Measurements from ENCODE around the gene PRKN. TPM values are rescaled to one million over a fixed set of nuclear protein-coding genes. Genes with fewer than 3 reads are reported as not detected.
"Not testable (repeated sequence)": the region's sequence is repeated elsewhere in the genome, so short reads cannot be mapped to it uniquely, and the experiment has no call there.

PRKN gene
- total and polyA plus RNA-seq, 5 donors from 2014 or later, result 0.24 to 3.7 (median 2.5) TPM

DNA sequence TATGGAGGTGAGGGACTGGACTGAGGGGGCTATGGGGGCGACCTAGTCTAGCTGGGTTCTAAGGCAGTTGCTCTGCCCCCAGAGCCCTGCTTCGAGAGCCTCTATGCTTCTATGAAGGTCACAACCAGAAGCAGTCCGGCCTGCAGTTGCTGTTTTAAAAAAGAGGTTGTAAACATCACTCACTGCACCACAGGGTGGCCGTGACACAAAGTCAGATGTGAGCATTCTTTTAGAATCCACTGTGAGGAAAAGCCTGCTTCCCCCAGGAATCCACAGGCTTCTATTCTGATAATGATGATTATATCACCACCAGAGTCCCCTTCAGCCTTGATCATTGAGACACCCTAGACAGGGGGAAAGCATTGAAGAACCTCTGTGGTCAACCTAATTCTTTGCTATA, 1224.0 kb downstream of the PRKN start:
- ATAC-seq (ENCODE audit: low read depth in 2 of 2) (no peak), DNase-seq (no peak)
- Histone ChIP-seq H3K4me3 (ENCODE audit: low read depth, low read length) (no peak overlapping the region), H3K27me3 (ENCODE audit: control insufficient read depth, insufficient read depth, low read length) (no peaks in the 10 kb centered on the region), H3K4me1 (ENCODE audit: control insufficient read depth, insufficient read depth, low read length, poor library complexity, severe bottlenecking) (no peaks in the 10 kb centered on the region), H3K36me3 (ENCODE audit: control insufficient read depth, insufficient read depth, low read length) (no peaks in the 10 kb centered on the region), H3K27ac (ENCODE audit: insufficient read depth, low read length, poor library complexity, severe bottlenecking) (no peak overlapping the region), H3K9me3 (ENCODE audit: control insufficient read depth in 2 of 2, low read length in 2 of 2) (no peaks in the 10 kb centered on the region)
- Mint-ChIP-seq H3K36me3 (no peaks in the 10 kb centered on the region), H3K9me3 (peaks cover 0 to 9% (median 3%) of the 10 kb centered on the region in 7 donors), H3K27ac (no peak overlapping the region), H3K27me3 (peaks cover 5% of the 10 kb centered on the region), H3K4me1 (no peaks in the 10 kb centered on the region), H3K4me3 (no peak overlapping the region)

DNA sequence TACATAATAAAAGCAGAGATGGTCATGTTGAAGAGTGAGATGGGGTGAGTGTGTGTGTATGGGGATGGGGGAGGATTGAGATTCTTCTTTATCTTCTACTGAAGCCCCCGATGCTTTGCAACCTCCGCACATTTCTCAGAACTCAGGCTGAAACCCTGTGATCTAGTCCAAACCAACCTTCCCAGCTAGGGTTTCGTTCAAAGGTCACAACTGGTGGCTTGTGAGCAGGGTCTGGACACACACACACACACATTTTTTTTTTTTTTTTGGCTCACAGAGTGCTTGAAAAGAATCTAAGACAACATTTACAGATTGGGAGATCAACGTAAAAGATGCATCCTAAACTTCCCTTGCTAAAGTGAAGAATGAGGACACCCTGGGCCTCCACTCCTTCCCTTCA, 1228.7 kb downstream of the PRKN start:
- DNase-seq, result no peak
- H3K4me3 ChIP-seq (ENCODE audit: low read depth, low read length), result no peak overlapping the region
- peaks cover 0 to 11% (median 1%) of the 10 kb centered on the region in 7 donors for H3K9me3 Mint-ChIP-seq
- no peaks in the 10 kb centered on the region for H3K4me1 ChIP-seq (ENCODE audit: control insufficient read depth, insufficient read depth, low read length, poor library complexity, severe bottlenecking)
- no peaks in the 10 kb centered on the region for H3K36me3 ChIP-seq (ENCODE audit: control insufficient read depth, insufficient read depth, low read length)
- H3K27me3 Mint-ChIP-seq, result no peaks in the 10 kb centered on the region
- ATAC-seq (ENCODE audit: low read depth in 2 of 2), result no peak
- H3K27me3 ChIP-seq (ENCODE audit: control insufficient read depth, insufficient read depth, low read length), result no peaks in the 10 kb centered on the region
- no peaks in the 10 kb centered on the region for H3K9me3 ChIP-seq (ENCODE audit: control insufficient read depth in 2 of 2, low read length in 2 of 2)
- no peak overlapping the region for H3K27ac Mint-ChIP-seq
- no peak overlapping the region for H3K27ac ChIP-seq (ENCODE audit: insufficient read depth, low read length, poor library complexity, severe bottlenecking)
- peak overlapping the region in 1 of 4 donors; percentile 13 for H3K4me3 Mint-ChIP-seq
- H3K36me3 Mint-ChIP-seq, result no peaks in the 10 kb centered on the region
- no peaks in the 10 kb centered on the region for H3K4me1 Mint-ChIP-seq

DNA sequence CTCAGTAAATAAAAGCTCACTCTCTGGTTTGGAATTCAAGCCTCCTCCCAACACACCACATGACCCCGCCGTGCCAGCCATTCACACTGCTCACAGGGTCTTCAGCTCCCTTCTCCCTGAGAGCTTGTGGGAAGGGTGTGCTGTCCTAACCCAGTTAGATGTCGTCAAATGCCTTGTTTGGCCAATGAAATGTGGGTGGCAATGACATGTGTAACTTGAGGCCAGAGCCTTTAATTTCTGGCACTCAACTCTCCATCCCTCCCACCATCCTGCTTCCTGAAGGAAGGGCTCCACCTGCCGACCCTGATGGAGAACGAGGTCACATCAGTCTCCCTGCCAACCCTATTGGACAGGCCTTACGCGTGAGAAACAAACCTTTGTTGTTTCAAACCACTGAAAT, 1229.2 kb downstream of the PRKN start:
- Mint-ChIP-seq H3K4me1 (no peaks in the 10 kb centered on the region), H3K36me3 (no peaks in the 10 kb centered on the region), H3K9me3 (peaks cover 0 to 11% (median 1%) of the 10 kb centered on the region in 7 donors), H3K4me3 (peak overlapping the region in 1 of 4 donors; percentile 13), H3K27me3 (no peaks in the 10 kb centered on the region), H3K27ac (no peak overlapping the region)
- no peaks in the 10 kb centered on the region for H3K9me3 ChIP-seq (ENCODE audit: control insufficient read depth in 2 of 2, low read length in 2 of 2)
- no peaks in the 10 kb centered on the region for H3K36me3 ChIP-seq (ENCODE audit: control insufficient read depth, insufficient read depth, low read length)
- no peak overlapping the region for H3K4me3 ChIP-seq (ENCODE audit: low read depth, low read length)
- no peaks in the 10 kb centered on the region for H3K27me3 ChIP-seq (ENCODE audit: control insufficient read depth, insufficient read depth, low read length)
- DNase-seq, result no peak
- ATAC-seq (ENCODE audit: low read depth in 2 of 2), result no peak
- no peaks in the 10 kb centered on the region for H3K4me1 ChIP-seq (ENCODE audit: control insufficient read depth, insufficient read depth, low read length, poor library complexity, severe bottlenecking)
- no peak overlapping the region for H3K27ac ChIP-seq (ENCODE audit: insufficient read depth, low read length, poor library complexity, severe bottlenecking)

DNA sequence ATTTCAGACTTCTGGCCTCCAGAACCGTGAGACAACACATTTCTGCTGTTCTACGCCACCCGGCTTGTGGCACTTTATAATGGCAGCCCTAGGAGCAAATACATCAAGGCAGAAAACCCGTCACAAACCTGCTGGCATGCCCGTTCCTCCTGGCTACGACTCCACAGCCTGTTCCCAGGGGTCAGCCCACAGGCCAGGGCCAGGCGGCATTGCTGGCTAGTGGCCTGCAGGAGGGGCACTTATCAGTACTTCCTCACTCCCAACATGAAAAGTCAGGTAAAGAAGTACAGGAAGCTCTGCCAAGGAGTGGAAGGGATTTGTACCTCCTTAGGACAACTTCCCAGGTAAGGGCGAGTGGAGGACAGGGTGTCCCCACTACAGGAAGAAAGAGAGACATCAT, 1230.6 kb downstream of the PRKN start:
- H3K27ac ChIP-seq (ENCODE audit: insufficient read depth, low read length, poor library complexity, severe bottlenecking), result no peak overlapping the region
- no peak overlapping the region for H3K27ac Mint-ChIP-seq
- no peaks in the 10 kb centered on the region for H3K36me3 Mint-ChIP-seq
- no peaks in the 10 kb centered on the region for H3K27me3 Mint-ChIP-seq
- peaks cover 0 to 7% (median 1%) of the 10 kb centered on the region in 7 donors for H3K9me3 Mint-ChIP-seq
- no peaks in the 10 kb centered on the region for H3K4me1 ChIP-seq (ENCODE audit: control insufficient read depth, insufficient read depth, low read length, poor library complexity, severe bottlenecking)
- no peak overlapping the region for H3K4me3 Mint-ChIP-seq
- DNase-seq (no peak), ATAC-seq (ENCODE audit: low read depth in 2 of 2) (no peak)
- no peaks in the 10 kb centered on the region for H3K9me3 ChIP-seq (ENCODE audit: control insufficient read depth in 2 of 2, low read length in 2 of 2)
- H3K27me3 ChIP-seq (ENCODE audit: control insufficient read depth, insufficient read depth, low read length), result no peaks in the 10 kb centered on the region
- no peaks in the 10 kb centered on the region for H3K36me3 ChIP-seq (ENCODE audit: control insufficient read depth, insufficient read depth, low read length)
- no peaks in the 10 kb centered on the region for H3K4me1 Mint-ChIP-seq
- no peak overlapping the region for H3K4me3 ChIP-seq (ENCODE audit: low read depth, low read length)

DNA sequence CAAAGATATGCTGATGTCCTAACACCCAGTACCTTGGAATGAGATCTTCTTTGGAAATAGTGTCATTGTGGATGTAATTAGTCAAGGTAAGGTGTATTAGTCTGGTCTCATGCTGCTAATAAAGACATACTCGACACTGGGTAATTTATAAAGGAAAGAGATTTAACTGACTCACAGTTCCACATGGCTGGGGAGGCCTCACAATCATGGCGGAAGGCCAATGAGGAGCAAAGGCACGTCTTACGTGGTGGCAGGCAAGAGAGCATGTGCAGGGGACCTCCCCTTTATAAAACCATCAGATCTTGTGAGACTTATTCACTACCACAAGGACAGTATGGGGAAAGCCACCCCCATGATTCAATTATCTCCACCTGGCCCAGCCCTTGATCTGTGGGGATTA, 1231.3 kb downstream of the PRKN start:
- H3K4me1 Mint-ChIP-seq; H3K4me3 ChIP-seq (ENCODE audit: low read depth, low read length); H3K4me1 ChIP-seq (ENCODE audit: control insufficient read depth, insufficient read depth, low read length, poor library complexity, severe bottlenecking); H3K27me3 ChIP-seq (ENCODE audit: control insufficient read depth, insufficient read depth, low read length); H3K9me3 Mint-ChIP-seq; H3K27ac Mint-ChIP-seq; H3K36me3 Mint-ChIP-seq; H3K4me3 Mint-ChIP-seq; ATAC-seq (ENCODE audit: low read depth in 2 of 2); DNase-seq; H3K27ac ChIP-seq (ENCODE audit: insufficient read depth, low read length, poor library complexity, severe bottlenecking); H3K9me3 ChIP-seq (ENCODE audit: control insufficient read depth in 2 of 2, low read length in 2 of 2); H3K27me3 Mint-ChIP-seq; H3K36me3 ChIP-seq (ENCODE audit: control insufficient read depth, insufficient read depth, low read length): not testable (repeated sequence)

DNA sequence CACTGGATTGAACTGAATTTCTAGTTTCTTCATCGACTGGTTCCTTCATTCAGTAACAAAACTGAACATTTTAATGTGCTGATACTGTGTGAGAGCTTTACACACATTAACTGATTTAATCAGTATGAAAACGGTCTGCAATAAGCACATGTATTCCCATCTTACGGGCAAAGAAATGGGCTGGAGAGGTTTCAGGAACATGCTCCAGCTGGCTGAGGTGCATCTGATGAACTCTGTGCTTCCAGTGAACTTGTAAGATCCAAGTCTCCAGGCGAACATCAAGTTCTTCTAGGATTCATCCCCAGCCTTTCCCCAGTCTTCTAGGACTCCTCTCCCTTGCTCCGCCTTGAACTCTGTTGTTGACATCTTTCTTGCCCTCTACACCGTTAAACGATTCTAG, 1233.0 kb downstream of the PRKN start:
- no peaks in the 10 kb centered on the region for H3K27me3 ChIP-seq (ENCODE audit: control insufficient read depth, insufficient read depth, low read length)
- ATAC-seq (ENCODE audit: low read depth in 2 of 2), result no peak

DNA sequence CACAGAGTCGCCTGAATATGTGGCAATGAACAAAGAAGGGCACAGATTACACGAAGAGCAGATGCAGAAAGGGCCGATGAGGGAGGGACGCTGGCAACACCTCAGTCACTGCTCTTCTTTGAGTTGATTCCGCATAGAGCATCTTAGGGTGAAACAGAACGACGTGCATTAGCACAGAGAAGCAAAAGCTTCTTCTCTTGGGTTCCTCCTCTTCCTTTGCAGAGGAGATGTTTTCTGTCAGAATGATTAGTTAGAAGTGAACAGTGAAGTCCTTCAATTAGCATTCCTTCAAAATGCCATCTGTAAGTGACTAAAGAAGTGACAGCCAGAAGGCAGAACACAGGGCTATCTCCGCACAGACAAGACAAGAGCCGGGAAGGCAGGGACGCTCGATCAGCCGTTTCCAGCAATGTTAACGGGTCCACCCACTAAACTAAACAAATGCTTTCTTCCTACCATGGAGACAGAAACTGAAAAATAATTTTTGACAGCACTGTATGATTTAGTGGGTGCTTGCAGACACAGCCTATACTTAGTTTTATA, 1233.9 kb downstream of the PRKN start:
- H3K27ac ChIP-seq (ENCODE audit: insufficient read depth, low read length, poor library complexity, severe bottlenecking), result no peak overlapping the region
- no peak overlapping the region for H3K4me3 ChIP-seq (ENCODE audit: low read depth, low read length)
- no peak for DNase-seq
- no peak overlapping the region for H3K27ac Mint-ChIP-seq
- no peaks in the 10 kb centered on the region for H3K36me3 ChIP-seq (ENCODE audit: control insufficient read depth, insufficient read depth, low read length)
- no peaks in the 10 kb centered on the region for H3K4me1 Mint-ChIP-seq
- H3K9me3 ChIP-seq (ENCODE audit: control insufficient read depth in 2 of 2, low read length in 2 of 2), result no peaks in the 10 kb centered on the region
- no peak overlapping the region for H3K4me3 Mint-ChIP-seq
- ATAC-seq (ENCODE audit: low read depth in 2 of 2), result no peak
- no peaks in the 10 kb centered on the region for H3K36me3 Mint-ChIP-seq
- no peaks in the 10 kb centered on the region for H3K27me3 Mint-ChIP-seq
- no peaks in the 10 kb centered on the region for H3K4me1 ChIP-seq (ENCODE audit: control insufficient read depth, insufficient read depth, low read length, poor library complexity, severe bottlenecking)
- H3K9me3 Mint-ChIP-seq, result peaks cover 0 to 13% (median 0%) of the 10 kb centered on the region in 7 donors
- no peaks in the 10 kb centered on the region for H3K27me3 ChIP-seq (ENCODE audit: control insufficient read depth, insufficient read depth, low read length)

More for the DNA sequence above, 1233.0 kb downstream of the PRKN start:
- Mint-ChIP-seq H3K27ac (no peak overlapping the region), H3K4me1 (no peaks in the 10 kb centered on the region), H3K9me3 (peaks cover 0 to 13% (median 0%) of the 10 kb centered on the region in 7 donors), H3K4me3 (no peak overlapping the region), H3K36me3 (no peaks in the 10 kb centered on the region), H3K27me3 (no peaks in the 10 kb centered on the region)
- no peak for DNase-seq
- H3K4me3 ChIP-seq (ENCODE audit: low read depth, low read length), result no peak overlapping the region
- no peaks in the 10 kb centered on the region for H3K36me3 ChIP-seq (ENCODE audit: control insufficient read depth, insufficient read depth, low read length)
- no peaks in the 10 kb centered on the region for H3K4me1 ChIP-seq (ENCODE audit: control insufficient read depth, insufficient read depth, low read length, poor library complexity, severe bottlenecking)
- H3K9me3 ChIP-seq (ENCODE audit: control insufficient read depth in 2 of 2, low read length in 2 of 2), result no peaks in the 10 kb centered on the region
- no peak overlapping the region for H3K27ac ChIP-seq (ENCODE audit: insufficient read depth, low read length, poor library complexity, severe bottlenecking)

DNA sequence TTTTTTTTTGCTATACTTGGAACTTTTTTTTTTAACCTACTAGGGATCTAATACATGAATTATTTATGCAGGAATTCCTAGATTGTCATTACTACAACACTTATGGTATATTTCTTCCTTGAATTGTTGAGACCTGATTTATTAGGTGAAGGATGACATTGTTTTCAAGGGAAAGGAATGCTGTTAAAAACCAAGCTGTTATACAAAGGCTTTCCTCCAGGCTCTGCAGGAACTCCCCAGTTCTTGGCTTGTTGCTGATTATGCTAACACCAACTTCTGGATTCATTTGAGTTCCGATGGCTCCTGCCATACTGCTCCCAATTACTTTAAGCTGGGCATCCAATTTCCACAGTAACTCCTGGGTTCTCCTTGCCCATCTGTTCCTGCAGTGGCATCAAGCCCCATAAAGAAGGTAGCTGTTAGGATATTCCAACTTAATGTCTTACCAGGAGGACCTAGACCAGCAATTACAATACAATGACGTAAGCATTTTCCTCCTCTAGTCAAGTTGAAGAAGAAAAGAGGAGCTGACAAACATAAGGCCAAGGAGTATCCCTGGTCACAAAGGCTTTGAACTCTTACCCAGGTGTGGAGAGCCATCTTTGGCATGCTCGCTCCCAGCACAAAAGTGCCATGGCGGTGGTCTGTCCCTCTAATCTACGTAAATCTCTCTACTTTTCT, 1237.8 kb downstream of the PRKN start:
- Mint-ChIP-seq H3K27me3 (no peaks in the 10 kb centered on the region), H3K4me3 (no peak overlapping the region), H3K36me3 (no peaks in the 10 kb centered on the region), H3K27ac (no peak overlapping the region), H3K9me3 (peaks cover 0 to 8% (median 3%) of the 10 kb centered on the region in 7 donors), H3K4me1 (no peaks in the 10 kb centered on the region)
- H3K27me3 ChIP-seq (ENCODE audit: control insufficient read depth, insufficient read depth, low read length), result no peaks in the 10 kb centered on the region
- no peaks in the 10 kb centered on the region for H3K36me3 ChIP-seq (ENCODE audit: control insufficient read depth, insufficient read depth, low read length)
- H3K9me3 ChIP-seq (ENCODE audit: control insufficient read depth in 2 of 2, low read length in 2 of 2), result no peaks in the 10 kb centered on the region
- DNase-seq, result no peak
- no peak overlapping the region for H3K4me3 ChIP-seq (ENCODE audit: low read depth, low read length)
- no peak overlapping the region for H3K27ac ChIP-seq (ENCODE audit: insufficient read depth, low read length, poor library complexity, severe bottlenecking)
- no peaks in the 10 kb centered on the region for H3K4me1 ChIP-seq (ENCODE audit: control insufficient read depth, insufficient read depth, low read length, poor library complexity, severe bottlenecking)
- ATAC-seq (ENCODE audit: low read depth in 2 of 2), result no peak
